ENCODE data around the gene HDGF. TPM values are rescaled to one million over a fixed set of nuclear protein-coding genes. Genes with fewer than 3 reads are reported as not detected.

The HDGF gene
- total and polyA plus RNA-seq, 9 of the 15 experiments (the other 6 are each of a cell fraction or from before 2014, with no cell fraction given) = 38.8 to 601 (median 400) TPM

DNA sequence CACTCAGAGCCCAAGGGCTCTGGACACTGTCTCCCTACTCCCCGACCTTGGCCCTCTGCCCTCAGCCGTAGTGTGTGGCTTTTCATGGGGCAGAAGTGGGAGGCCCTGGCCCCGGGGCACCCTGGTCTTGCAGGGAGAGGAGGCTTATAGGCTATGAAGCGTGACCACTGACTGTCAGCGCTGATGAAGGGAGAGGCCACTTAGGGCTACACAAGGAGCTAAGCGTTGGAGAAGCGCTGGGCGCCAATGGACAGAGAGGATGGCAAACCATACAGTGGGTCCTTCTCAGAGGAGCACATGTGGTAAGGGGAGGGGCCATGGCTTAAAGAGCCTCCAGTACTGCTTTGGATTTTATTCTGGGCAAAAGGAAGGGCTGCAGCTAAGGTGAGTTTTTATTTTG, 54.0 kb downstream of the HDGF start:
- H3K4me1 ChIP-seq (replicated peaks in 1 of 2; ENCODE audit: control insufficient read depth in 2 of 2, insufficient read depth in 2 of 2, low read length in 2 of 2) = peaks cover 29 to 36% of the 10 kb centered on the region in 2 experiments
- no peaks in the 10 kb centered on the region for H3K27me3 ChIP-seq (ENCODE audit: control insufficient read depth in 2 of 2, insufficient read depth in 2 of 2, low read length in 2 of 2)
- H3K9me1 ChIP-seq (ENCODE audit: control insufficient read depth, insufficient read depth, low read length) = no peaks in the 10 kb centered on the region
- H3K4me2 ChIP-seq (ENCODE audit: insufficient read depth, low read length) = no peak overlapping the region
- no peak overlapping the region for H3K4me3 ChIP-seq
- FAIRE-seq (no peak), ATAC-seq (no peak), DNase-seq (ENCODE audit: extremely low read depth in 1 of 4, low spot score in 3 of 4) (no peak)
- 0 out of 4 replicates have a peak overlapping the region, but pooled peaks of 1 of the 2 experiments have one; percentile 31 for H3K9ac ChIP-seq (ENCODE audit: insufficient read depth in 1 of 2, low read depth in 2 of 2, low read length in 2 of 2)
- no peaks in the 10 kb centered on the region for H3K9me3 ChIP-seq (replicated peaks; ENCODE audit: control insufficient read depth, insufficient read depth, low read depth, low read length)
- ChIA-PET CTCF (ENCODE audit: low intra/inter-chr PET ratio) (no interaction called here), POLR2A (interaction anchor here (0.6 to 0.7 kb wide), 3 partner anchors 8 to 1224 kb away, joined by 3 read pairs; no protein-coding TSS in a partner anchor)
- no TSS peak for BruUV-seq (replicated peaks)
- WGBS (ENCODE audit: insufficient coverage, low coverage, missing lambda C conversion rate) = 56% methylated on average over 8 of the region's 8 CpGs
- in situ Hi-C loops (cut with MboI) = no loop called here
- H3K27ac ChIP-seq (ENCODE audit: extremely low read depth, low read depth, low read length) = no peak overlapping the region
- H4K20me1 ChIP-seq (replicated peaks; ENCODE audit: control insufficient read depth, insufficient read depth, low read length) = no peaks in the 10 kb centered on the region
- H2AFZ ChIP-seq (ENCODE audit: low read depth, low read length) = no peak overlapping the region
- 0 out of 3 replicates have a peak, but pooled peaks cover 3% of the 10 kb centered on the region for H3K79me2 ChIP-seq (ENCODE audit: control insufficient read depth, insufficient read depth, low read length)
- intact Hi-C loops (cut with micrococcal nuclease) = no loop called here
- TF ChIP-seq CEBPB (tag; IDR thresholded peaks at IDR 0.05) (no peak), CBFB (CRISPR knock-in tag; IDR thresholded peaks at IDR 0.05) (no peak), TBL1XR1 (IDR thresholded peaks at IDR 0.05; ENCODE audit: low read length in 2 of 2) (no peak), CBX1 (IDR thresholded peaks at IDR 0.05; ENCODE audit: low read depth) (no peak)
- H3K36me3 ChIP-seq (ENCODE audit: control insufficient read depth, insufficient read depth, low read length) = no peaks in the 10 kb centered on the region

DNA sequence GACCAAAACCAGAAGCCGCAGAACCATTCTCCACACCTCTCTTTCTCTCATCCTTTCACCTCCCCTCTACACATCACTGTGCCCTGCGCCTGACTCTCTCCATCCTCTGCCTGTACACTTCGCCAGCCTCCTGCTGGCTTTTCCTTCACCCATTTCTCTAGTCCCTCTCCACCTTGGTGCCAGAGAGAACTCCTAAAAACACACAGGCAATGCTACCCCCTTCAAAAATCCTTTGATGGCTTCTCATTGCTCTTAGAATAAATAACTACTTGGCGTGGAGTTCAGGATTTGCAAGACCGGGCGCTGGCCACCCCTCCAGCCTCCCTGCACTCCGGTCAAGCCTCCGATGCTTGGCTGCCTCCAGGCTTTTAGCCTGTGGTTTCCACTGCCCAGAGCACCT, 54.7 kb downstream of the HDGF start:
- no peak overlapping the region for H3K27ac ChIP-seq (ENCODE audit: extremely low read depth, low read depth, low read length)
- H2AFZ ChIP-seq (ENCODE audit: low read depth, low read length) = no peak overlapping the region
- no peaks in the 10 kb centered on the region for H3K36me3 ChIP-seq (ENCODE audit: control insufficient read depth, insufficient read depth, low read length)
- H3K4me2 ChIP-seq (ENCODE audit: insufficient read depth, low read length) = no peak overlapping the region
- no peaks in the 10 kb centered on the region for H3K27me3 ChIP-seq (ENCODE audit: control insufficient read depth in 2 of 2, insufficient read depth in 2 of 2, low read length in 2 of 2)
- BruUV-seq (replicated peaks) = no TSS peak
- H3K9me3 ChIP-seq (replicated peaks; ENCODE audit: control insufficient read depth, insufficient read depth, low read depth, low read length) = no peaks in the 10 kb centered on the region
- DNase-seq (ENCODE audit: extremely low read depth in 1 of 4, low spot score in 3 of 4) (no peak), ATAC-seq (no peak), FAIRE-seq (no peak)
- no peak overlapping the region for H3K4me3 ChIP-seq
- WGBS (ENCODE audit: insufficient coverage, low coverage, missing lambda C conversion rate) = 80% methylated on average over 8 of the region's 8 CpGs
- ChIA-PET POLR2A (no interaction called here), CTCF (ENCODE audit: low intra/inter-chr PET ratio) (no interaction called here)
- in situ Hi-C loops (cut with MboI) (no loop called here), intact Hi-C loops (cut with micrococcal nuclease) (no loop called here)
- H3K9ac ChIP-seq (ENCODE audit: insufficient read depth in 1 of 2, low read depth in 2 of 2, low read length in 2 of 2) = peak overlapping the region in 1 of 2 experiments; percentile 2; a peak in 1 of 4 replicates
- no peaks in the 10 kb centered on the region for H3K9me1 ChIP-seq (ENCODE audit: control insufficient read depth, insufficient read depth, low read length)
- peaks cover 36 to 43% of the 10 kb centered on the region in 2 experiments for H3K4me1 ChIP-seq (replicated peaks in 1 of 2; ENCODE audit: control insufficient read depth in 2 of 2, insufficient read depth in 2 of 2, low read length in 2 of 2)
- 0 out of 3 replicates have a peak, but pooled peaks cover 3% of the 10 kb centered on the region for H3K79me2 ChIP-seq (ENCODE audit: control insufficient read depth, insufficient read depth, low read length)
- H4K20me1 ChIP-seq (replicated peaks; ENCODE audit: control insufficient read depth, insufficient read depth, low read length) = no peaks in the 10 kb centered on the region
- TF ChIP-seq, protein P1, sequence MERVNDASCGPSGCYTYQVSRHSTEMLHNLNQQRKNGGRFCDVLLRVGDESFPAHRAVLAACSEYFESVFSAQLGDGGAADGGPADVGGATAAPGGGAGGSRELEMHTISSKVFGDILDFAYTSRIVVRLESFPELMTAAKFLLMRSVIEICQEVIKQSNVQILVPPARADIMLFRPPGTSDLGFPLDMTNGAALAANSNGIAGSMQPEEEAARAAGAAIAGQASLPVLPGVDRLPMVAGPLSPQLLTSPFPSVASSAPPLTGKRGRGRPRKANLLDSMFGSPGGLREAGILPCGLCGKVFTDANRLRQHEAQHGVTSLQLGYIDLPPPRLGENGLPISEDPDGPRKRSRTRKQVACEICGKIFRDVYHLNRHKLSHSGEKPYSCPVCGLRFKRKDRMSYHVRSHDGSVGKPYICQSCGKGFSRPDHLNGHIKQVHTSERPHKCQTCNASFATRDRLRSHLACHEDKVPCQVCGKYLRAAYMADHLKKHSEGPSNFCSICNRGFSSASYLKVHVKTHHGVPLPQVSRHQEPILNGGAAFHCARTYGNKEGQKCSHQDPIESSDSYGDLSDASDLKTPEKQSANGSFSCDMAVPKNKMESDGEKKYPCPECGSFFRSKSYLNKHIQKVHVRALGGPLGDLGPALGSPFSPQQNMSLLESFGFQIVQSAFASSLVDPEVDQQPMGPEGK (CRISPR knock-in tag; IDR thresholded peaks at IDR 0.05; ENCODE audit: borderline replicate concordance) = no peak
- no peak for TF ChIP-seq ZNF217 (CRISPR knock-in tag; IDR thresholded peaks at IDR 0.05)
- TF ChIP-seq ZNF764 (CRISPR knock-in tag; IDR thresholded peaks at IDR 0.05; ENCODE audit: low read depth) = no peak
- no peak for TF ChIP-seq HMG20A (CRISPR knock-in tag; conservative IDR thresholded peaks at IDR 0.05)
- no peak for TF ChIP-seq NRF1 (conservative IDR thresholded peaks at IDR 0.05 in 1 of 2, IDR thresholded peaks at IDR 0.05 in 1 of 2)
- TF ChIP-seq KLF10 (CRISPR knock-in tag; IDR thresholded peaks at IDR 0.05) = no peak
- no peak for TF ChIP-seq ZFP30 (CRISPR knock-in tag; IDR thresholded peaks at IDR 0.05; ENCODE audit: borderline replicate concordance)
- no peak for TF ChIP-seq HDAC1 (IDR thresholded peaks at IDR 0.05)
- TF ChIP-seq ESRRB (CRISPR knock-in tag; IDR thresholded peaks at IDR 0.05; ENCODE audit: borderline replicate concordance) = no peak
- TF ChIP-seq GABPA (tag; conservative IDR thresholded peaks at IDR 0.05; ENCODE audit: low read depth) = no peak
- TF ChIP-seq MCM7 (IDR thresholded peaks at IDR 0.05) = no peak

Measured in K562 (cell line).